Breast epithelium (tissue), 3 donors: Measurements from ENCODE around the gene TRPM7.

Experiments
- POLR2A ChIP-seq: fragments of 450-650 bp; IDR thresholded peaks from one replicate; pipeline ENCODE4 v1.6.1; 2016; ENCODE audit warnings: antibody characterized with exemption, mild to moderate bottlenecking, moderate library complexity
- TF ChIP-seq, protein P1 (sequence below), 3 donors: fragments of 450-650 bp; IDR thresholded peaks; one replicate each; pipeline ENCODE4 v1.5.1; 2016 to 2017; ENCODE audit warnings: antibody characterized with exemption in 3 of 3, mild to moderate bottlenecking in 3 of 3, moderate library complexity in 3 of 3

DNA sequence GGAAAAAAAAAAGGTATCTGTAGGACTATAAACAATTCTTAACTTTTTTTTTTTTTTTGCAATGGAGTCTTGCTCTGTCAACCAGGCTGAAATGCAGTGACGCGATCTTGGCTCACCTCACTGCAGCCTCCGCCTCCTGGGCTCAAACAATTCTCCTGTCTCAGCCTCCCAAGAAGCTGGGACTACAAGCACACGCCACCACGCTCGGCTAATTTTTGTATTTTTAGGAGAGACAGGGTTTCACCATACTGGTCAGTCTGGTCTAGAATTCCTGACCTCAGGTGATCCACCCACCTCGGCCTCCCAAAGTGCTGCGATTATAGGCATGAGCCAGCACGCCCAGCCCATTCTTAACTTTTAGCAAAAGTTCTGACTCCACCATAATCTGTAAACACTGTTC is 50.5 kb downstream of the TRPM7 start:
- TF ChIP-seq, protein P1, sequence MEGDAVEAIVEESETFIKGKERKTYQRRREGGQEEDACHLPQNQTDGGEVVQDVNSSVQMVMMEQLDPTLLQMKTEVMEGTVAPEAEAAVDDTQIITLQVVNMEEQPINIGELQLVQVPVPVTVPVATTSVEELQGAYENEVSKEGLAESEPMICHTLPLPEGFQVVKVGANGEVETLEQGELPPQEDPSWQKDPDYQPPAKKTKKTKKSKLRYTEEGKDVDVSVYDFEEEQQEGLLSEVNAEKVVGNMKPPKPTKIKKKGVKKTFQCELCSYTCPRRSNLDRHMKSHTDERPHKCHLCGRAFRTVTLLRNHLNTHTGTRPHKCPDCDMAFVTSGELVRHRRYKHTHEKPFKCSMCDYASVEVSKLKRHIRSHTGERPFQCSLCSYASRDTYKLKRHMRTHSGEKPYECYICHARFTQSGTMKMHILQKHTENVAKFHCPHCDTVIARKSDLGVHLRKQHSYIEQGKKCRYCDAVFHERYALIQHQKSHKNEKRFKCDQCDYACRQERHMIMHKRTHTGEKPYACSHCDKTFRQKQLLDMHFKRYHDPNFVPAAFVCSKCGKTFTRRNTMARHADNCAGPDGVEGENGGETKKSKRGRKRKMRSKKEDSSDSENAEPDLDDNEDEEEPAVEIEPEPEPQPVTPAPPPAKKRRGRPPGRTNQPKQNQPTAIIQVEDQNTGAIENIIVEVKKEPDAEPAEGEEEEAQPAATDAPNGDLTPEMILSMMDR (IDR thresholded peaks at IDR 0.05) = no peak
- TF ChIP-seq POLR2A = no peak
